AG10803 (cell line): ENCODE results near the gene DPH5.

Source experiments
- DNase-seq: peaks from one replicate; pipeline ENCODE4 v3.0.0; 2010; ENCODE audit warnings: low read depth
- H3K4me3 ChIP-seq: 2 replicates; pipeline ENCODE4 v1.5.1; 2011; ENCODE audit warnings: mild to moderate bottlenecking, low read length, control low read depth
- CTCF ChIP-seq: conservative IDR thresholded peaks from 2 replicates; pipeline ENCODE4 v1.5.1; 2011; ENCODE audit warnings: mild to moderate bottlenecking, low read length, control low read depth, inconsistent platforms

Gene DPH5

GRCh38 chr1:100941580-100942216, 83.9 kb downstream of the DPH5 start:
- H3K4me3 ChIP-seq, result no peak overlapping the region
- no peak for TF ChIP-seq CTCF
- no peak for DNase-seq

GRCh38 chr1:100941098-100941527, 84.5 kb downstream of the DPH5 start:
- H3K4me3 ChIP-seq, result no peak overlapping the region
- no peak for TF ChIP-seq CTCF
- no peak for DNase-seq
